C4-2B (cell line): ENCODE measurements around the gene ADGRD1.

Source experiments
- H3K27ac ChIP-seq: fragments of 450-650 bp; 2 replicates; pipeline ENCODE4 v1.5.1; 2017
- CTCF ChIP-seq: fragments of 450-650 bp; conservative IDR thresholded peaks from 2 replicates; pipeline ENCODE4 v1.5.1; 2017; ENCODE audit warnings: mild to moderate bottlenecking
- ZFX ChIP-seq: fragments of 450-650 bp; IDR thresholded peaks from 2 replicates; pipeline ENCODE4 v1.6.1; 2017

Gene ADGRD1

DNA sequence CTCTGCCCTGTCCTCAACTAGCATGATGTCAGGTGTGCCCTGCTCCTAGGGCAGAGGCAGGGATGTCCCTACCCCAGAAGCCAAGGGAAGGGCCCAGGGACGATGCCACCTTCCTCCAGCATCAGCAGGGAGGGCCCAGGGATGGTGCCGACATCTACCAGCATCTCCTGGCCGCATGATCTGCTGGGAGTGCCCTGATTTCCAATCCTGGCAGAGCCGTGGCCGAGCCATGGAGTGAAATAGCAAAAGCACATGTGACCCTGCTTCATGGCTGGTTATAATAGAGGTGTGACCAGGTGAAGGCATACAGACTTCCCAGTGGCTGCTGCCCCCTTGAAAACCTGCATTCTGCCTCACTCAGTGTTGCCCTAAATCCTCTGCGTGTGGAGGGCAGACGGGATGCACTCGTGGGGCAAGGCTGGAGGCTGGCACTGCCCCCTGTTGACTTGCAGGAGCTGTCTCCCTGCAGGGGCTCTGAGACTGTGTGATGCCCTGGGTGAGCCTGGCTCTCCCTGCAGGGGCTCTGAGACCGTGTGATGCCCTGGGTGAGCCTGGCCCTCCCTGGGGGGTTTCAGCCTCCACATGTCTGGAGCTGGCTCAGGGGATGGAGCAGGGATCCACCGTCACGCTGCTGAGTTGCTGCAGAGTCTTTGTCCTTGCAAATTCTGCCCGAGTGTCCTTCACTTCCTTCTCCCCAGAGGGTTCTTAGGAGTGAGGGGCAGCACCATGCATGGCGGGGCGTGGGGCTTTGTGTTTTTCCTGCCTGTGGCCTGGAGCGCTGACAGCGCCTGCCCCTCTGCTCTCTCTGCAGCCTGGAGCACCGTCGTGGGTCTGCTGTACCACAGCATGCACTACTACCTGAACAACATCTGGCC lies 51.7 kb downstream of the ADGRD1 start:
- H3K27ac ChIP-seq: no peak overlapping the region
- TF ChIP-seq CTCF (no peak), ZFX (no peak)

GRCh38 chr12:131006036-131006735 lies 52.5 kb downstream of the ADGRD1 start:
- H3K27ac ChIP-seq: no peak overlapping the region
- TF ChIP-seq CTCF: no peak
- no peak for TF ChIP-seq ZFX

DNA sequence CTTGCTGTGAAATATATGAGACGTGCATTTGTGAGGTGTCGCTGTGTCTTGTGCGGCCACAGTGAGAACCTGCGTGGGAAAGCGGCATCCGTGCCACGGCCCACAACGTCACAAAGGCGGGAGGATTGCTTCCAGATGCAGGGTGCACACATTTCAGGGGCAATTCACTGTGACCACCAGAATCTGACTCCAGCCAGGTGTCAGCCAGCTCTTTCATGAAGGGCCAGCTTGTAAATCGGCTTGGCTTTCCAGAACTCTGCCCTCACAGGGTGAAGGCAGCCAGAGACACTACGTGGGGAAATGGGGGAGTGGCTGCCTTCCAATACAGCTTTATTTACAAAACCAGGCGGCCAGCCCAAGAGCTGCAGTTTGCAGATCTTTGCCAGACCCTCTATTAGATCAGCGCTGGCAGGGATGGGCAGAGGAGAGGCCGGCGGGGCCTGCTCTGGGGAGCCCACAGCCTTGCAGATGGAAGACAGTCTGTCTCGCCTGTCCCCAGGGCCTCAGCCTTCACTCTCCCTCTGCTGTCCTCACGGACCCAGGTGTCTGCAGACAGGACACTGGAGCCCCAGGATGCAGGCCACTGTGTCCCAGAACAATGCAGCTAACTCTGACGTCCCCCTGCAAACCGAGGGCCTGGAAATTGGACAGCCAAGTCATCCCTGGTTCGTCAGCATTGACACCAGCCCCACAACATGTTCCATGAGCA lies 53.5 kb downstream of the ADGRD1 start:
- TF ChIP-seq ZFX (no peak), CTCF (no peak)
- H3K27ac ChIP-seq: no peak overlapping the region

GRCh38 chr12:131007740-131008117 lies 54.0 kb downstream of the ADGRD1 start:
- TF ChIP-seq CTCF: no peak
- no peak for TF ChIP-seq ZFX
- no peak overlapping the region for H3K27ac ChIP-seq

DNA sequence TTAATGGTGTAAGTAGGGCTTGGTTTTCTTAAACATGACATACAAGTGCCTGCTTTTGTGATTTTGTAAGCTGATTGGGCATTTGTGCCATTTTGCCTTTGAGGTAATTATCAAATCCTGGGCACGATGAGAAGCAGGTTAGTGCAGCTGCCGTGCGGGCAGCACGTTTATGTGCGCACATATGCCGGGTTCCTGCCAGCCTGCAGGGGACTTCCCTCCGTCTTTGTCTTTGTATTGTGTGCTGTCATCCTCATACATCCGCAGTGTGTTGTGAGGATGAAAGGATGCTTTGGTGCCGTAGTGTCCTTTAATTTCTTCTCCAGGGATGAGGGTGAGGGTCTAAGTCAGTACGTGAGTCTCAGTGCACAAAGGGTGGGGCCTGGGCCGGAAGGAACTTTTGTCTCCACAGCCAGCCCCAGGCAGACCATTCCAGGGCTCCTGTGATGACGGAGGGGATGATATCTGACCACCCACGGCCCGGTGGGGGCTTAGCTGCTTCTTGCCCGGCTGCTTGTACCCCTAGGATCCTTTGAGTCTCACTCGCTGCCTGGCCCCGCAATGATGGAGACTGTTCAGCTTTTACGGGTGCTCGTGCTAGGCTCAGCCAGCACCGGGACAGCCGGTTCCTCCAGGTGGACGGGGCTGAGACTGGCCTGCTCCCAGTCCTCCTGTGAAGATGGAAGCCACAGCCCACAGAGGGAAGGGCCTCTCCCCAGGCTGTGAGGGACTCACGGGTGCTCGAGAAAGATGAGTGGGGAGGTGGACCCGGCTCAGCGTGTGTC lies 54.6 kb downstream of the ADGRD1 start:
- TF ChIP-seq CTCF (no peak), ZFX (no peak)
- no peak overlapping the region for H3K27ac ChIP-seq

- TF ChIP-seq ZFX (no peak), CTCF (no peak)
- H3K27ac ChIP-seq: no peak overlapping the region
These were observed 55.2 kb downstream of the ADGRD1 start for GRCh38 chr12:131008913-131009270.
